Measurements from ENCODE around the gene LMO3. TPM values are rescaled to one million over a fixed set of nuclear protein-coding genes. Genes with fewer than 3 reads are reported as not detected.
"Not testable (repeated sequence)": the region's sequence is repeated elsewhere in the genome, so short reads cannot be mapped to it uniquely, and the experiment has no call there.

LMO3 gene
- total RNA-seq, 1 experiment from 2014 or later = not detected

GRCh38 chr12:16553457-16553856, 52.5 kb downstream of the LMO3 start:
- DNase-seq (ENCODE audit: extremely low read depth, low read depth) = no peak

- DNase-seq (ENCODE audit: extremely low read depth, low read depth) = no peak
These were observed 53.7 kb downstream of the LMO3 start for GRCh38 chr12:16552301-16552700.

GRCh38 chr12:16545836-16546235, 60.1 kb downstream of the LMO3 start:
- no peak for DNase-seq (ENCODE audit: extremely low read depth, low read depth)

GRCh38 chr12:16542586-16542985, 63.4 kb downstream of the LMO3 start:
- DNase-seq (ENCODE audit: extremely low read depth, low read depth) = no peak

- not testable (repeated sequence) for DNase-seq (ENCODE audit: extremely low read depth, low read depth)
These were observed 68.3 kb downstream of the LMO3 start for GRCh38 chr12:16537652-16538051.

- no peak for DNase-seq (ENCODE audit: extremely low read depth, low read depth)
These were observed 74.3 kb downstream of the LMO3 start for GRCh38 chr12:16531621-16532020.

GRCh38 chr12:16530268-16530850, 75.6 kb downstream of the LMO3 start:
- DNase-seq (ENCODE audit: extremely low read depth, low read depth) = no peak

GRCh38 chr12:16526693-16527092, 79.3 kb downstream of the LMO3 start:
- DNase-seq (ENCODE audit: extremely low read depth, low read depth) = no peak

- no peak for DNase-seq (ENCODE audit: extremely low read depth, low read depth)
These were observed 81.6 kb downstream of the LMO3 start for GRCh38 chr12:16524378-16524777.

- no peak for DNase-seq (ENCODE audit: extremely low read depth, low read depth)
These were observed 82.0 kb downstream of the LMO3 start for GRCh38 chr12:16523951-16524331.

- no peak for DNase-seq (ENCODE audit: extremely low read depth, low read depth)
These were observed 82.5 kb downstream of the LMO3 start for GRCh38 chr12:16523284-16523950.

- no peak for DNase-seq (ENCODE audit: extremely low read depth, low read depth)
These were observed 85.6 kb downstream of the LMO3 start for GRCh38 chr12:16520328-16520727.

- DNase-seq (ENCODE audit: extremely low read depth, low read depth) = no peak
These were observed 90.3 kb downstream of the LMO3 start for GRCh38 chr12:16515666-16516065.

GRCh38 chr12:16513231-16513630, 92.7 kb downstream of the LMO3 start:
- DNase-seq (ENCODE audit: extremely low read depth, low read depth) = no peak

- no peak for DNase-seq (ENCODE audit: extremely low read depth, low read depth)
These were observed 96.6 kb downstream of the LMO3 start for GRCh38 chr12:16509411-16509810.

GRCh38 chr12:16506394-16506793, 99.6 kb downstream of the LMO3 start:
- DNase-seq (ENCODE audit: extremely low read depth, low read depth) = no peak

- DNase-seq (ENCODE audit: extremely low read depth, low read depth) = no peak
These were observed 101.8 kb downstream of the LMO3 start for GRCh38 chr12:16504200-16504599.

- DNase-seq (ENCODE audit: extremely low read depth, low read depth) = no peak
These were observed 106.4 kb downstream of the LMO3 start for GRCh38 chr12:16499611-16500010.
